ENCODE data around the gene SLC6A9.

Gene SLC6A9

GRCh38 chr1:43947061-43947873 is 84.0 kb downstream of the SLC6A9 start:
- Histone ChIP-seq H3K36me3 (ENCODE audit: control insufficient read depth, low read depth, low read length) (no peaks in the 10 kb centered on the region), H3K4me1 (ENCODE audit: control insufficient read depth, low read depth, low read length) (peaks cover 9% of the 10 kb centered on the region), H3K4me3 (ENCODE audit: low read length) (peak overlapping the region; percentile 76), H3K27me3 (ENCODE audit: control insufficient read depth, insufficient read depth, low read length) (no peaks in the 10 kb centered on the region), H3K9me3 (ENCODE audit: control insufficient read depth, low read depth, low read length) (no peaks in the 10 kb centered on the region), H3K27ac (ENCODE audit: low read length) (no peak overlapping the region), H3K9ac (ENCODE audit: low read length) (peak overlapping the region; percentile 80)

Measured in iPS-18a (cell line).